GM12874 (cell line): ENCODE measurements around the gene NFE2L2.

Experiments
- CTCF ChIP-seq: IDR thresholded peaks from 2 replicates; pipeline ENCODE4 v1.5.1; 2011; ENCODE audit warnings: low read depth, mild to moderate bottlenecking, control low read depth, low read length, moderate library complexity; ENCODE audit not compliant: insufficient read depth

The NFE2L2 gene

DNA sequence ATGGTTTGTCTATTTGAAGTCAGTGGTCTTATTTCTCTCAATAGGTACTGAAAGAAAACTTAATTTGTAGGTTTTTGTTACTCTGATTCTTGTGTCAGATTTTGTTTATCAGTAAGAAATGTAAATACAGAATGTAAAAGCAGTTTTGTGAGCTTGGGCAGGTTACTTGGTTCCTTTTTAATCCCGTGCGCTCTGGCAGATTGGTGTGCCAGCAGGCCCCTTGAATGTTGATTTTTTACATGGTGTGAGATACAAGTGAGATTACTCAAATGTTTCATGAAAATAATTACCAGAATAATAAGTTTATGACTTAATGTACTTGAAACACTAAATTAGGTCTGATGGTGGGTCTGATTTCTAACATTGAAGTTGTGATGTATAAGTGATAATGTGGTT lies 38.6 kb downstream of the NFE2L2 start:
- TF ChIP-seq CTCF = no peak

- TF ChIP-seq CTCF = no peak
Observed at GRCh38 chr2:177221970-177222369, 42.6 kb downstream of the NFE2L2 start.

- no peak for TF ChIP-seq CTCF
Observed at GRCh38 chr2:177221534-177221933, 43.0 kb downstream of the NFE2L2 start.

DNA sequence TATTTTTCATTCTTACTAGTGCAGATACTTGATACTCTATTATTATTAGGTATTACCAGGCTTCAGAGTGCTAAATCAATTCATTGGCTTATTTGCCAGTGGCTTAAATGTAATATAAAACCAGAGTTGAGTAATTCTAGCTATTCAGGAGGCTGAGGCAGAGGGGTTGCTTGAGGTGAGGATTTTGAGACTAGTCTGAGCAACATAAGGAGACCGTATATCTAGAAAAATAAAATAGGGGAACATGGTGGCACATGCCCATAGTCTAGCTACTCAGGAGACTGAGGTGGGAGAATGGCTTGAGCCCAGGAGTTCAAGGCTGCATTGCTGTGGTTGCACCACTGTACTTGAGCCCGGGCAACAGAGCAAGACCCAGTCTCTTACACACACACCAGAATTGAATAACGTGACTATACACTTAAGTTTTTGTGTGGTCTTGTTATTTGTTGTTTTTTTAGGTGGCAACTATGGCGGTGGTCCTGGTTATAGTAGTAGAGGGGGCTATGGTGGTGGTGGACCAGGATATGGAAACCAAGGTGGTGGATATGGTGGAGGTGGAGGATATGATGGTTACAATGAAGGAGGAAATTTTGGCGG lies 47.2 kb downstream of the NFE2L2 start:
- TF ChIP-seq CTCF = no peak

DNA sequence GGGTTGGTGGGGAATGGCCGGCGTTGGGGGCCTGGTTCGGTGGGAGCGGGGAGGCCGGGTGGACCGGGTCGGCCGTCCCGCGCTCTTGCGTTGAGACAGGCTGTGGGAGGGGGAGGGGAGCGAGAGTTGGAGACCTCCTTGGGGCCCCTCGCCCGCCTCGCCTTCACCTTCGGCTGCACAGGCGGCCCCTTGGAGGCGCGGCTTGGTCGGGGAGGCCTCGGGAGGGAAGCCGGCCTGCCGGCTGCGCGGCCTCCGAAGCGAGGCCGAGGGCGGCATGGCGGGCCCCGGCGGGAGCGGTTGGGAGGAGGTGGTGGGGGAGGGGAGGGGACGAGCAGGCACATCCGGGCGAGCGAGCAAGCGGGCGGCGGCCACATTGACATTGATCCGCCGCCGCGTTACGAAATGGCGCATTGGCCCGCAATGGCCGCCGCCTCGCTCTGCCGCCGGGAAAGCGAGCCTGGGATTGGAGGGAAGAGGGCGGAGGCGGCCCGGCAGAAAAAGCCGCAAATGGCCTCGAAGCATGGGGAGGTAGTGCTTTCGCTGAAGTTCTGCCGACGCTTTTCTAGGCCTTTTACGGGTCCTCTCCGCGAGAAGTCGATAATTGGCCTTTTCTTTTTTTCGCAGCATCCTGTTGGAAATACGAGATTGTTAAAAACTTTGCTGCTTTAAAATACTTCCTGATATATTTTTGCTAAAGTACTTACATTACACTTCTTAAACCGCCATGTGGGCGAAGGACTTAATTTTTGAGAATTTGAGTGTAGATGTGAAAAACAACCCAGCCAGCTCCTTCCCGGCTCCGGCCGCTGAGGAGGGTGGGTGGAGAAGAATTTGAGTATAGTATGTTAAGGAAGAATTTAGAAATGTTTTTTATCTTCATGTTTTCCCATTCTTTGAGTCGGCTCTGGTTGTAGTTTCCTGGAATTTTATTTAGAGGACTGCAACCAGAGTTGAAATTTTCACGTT lies 51.4 kb downstream of the NFE2L2 start:
- no peak for TF ChIP-seq CTCF

DNA sequence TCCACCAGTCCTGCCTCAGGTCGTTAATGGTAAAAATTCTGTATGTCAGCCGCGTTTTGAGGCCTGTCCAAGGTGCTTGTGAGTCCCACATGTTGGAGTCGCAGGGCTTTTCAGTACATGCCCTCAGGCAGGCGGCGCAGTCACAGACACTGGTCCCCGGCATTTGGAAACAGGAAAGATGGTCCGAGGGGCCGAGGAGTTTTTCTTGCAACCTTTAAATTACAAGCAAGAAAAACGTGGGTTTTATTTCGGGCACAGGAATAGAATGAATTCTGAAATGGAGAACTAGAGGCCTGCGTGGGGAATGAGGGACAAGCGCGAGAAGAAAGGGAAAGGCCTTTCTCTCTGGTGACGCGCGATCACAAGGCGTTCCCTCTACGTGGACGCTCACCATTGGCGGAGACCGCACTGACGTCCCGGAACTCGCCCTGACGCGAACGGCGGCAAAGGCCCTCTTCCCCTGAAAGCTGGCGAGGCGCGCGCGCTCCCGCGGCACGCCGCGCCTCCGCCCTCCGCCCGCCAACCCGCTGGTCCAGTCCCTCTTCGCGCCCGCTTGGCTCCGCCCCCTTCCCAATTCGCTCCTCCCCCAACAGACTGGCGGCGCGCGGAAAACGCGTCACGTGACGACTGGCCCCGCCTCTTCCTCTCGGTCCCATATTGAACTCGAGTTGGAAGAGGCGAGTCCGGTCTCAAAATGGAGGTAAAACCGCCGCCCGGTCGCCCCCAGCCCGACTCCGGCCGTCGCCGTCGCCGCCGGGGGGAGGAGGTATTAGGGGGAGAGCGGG lies 52.2 kb downstream of the NFE2L2 start, which contains the start of gene HNRNPA3:
TSS of gene HNRNPA3 (plus strand) at position 689 of the 785 bp plus-strand sequence. CDS start at position 695, 6 bp downstream.
- TF ChIP-seq CTCF = no peak

GRCh38 chr2:177211576-177212105 lies 52.9 kb downstream of the NFE2L2 start:
- TF ChIP-seq CTCF = no peak
